Liver (tissue), 3 donors: ENCODE data around the gene TPD52L1.

Source experiments
- ATF3 ChIP-seq: IDR thresholded peaks from 2 replicates; pipeline ENCODE4 v1.6.1; 2016; ENCODE audit warnings: antibody characterized with exemption
- EGR1 ChIP-seq, 2 donors: IDR thresholded peaks; 2 replicates each; pipeline ENCODE4 v1.6.1; 2016 to 2018; ENCODE audit warnings: antibody characterized with exemption in 2 of 2, low read depth in 2 of 2
- GABPA ChIP-seq, 2 donors: IDR thresholded peaks in 1 of 2; conservative IDR thresholded peaks in 1 of 2; 2 replicates each; pipeline ENCODE4 v1.6.1; 2016; ENCODE audit warnings: antibody characterized with exemption in 2 of 2, mild to moderate bottlenecking in 1 of 2, moderate library complexity in 1 of 2
- HNF4G ChIP-seq: IDR thresholded peaks from 2 replicates; pipeline ENCODE4 v1.6.1; 2016; ENCODE audit warnings: antibody characterized with exemption
- JUND ChIP-seq, 2 donors: IDR thresholded peaks; 2 replicates each; pipeline ENCODE4 v1.6.1; 2016; ENCODE audit warnings: antibody characterized with exemption in 2 of 2
- MAX ChIP-seq: IDR thresholded peaks from 2 replicates; pipeline ENCODE4 v1.6.1; 2016; ENCODE audit warnings: antibody characterized with exemption
- RAD21 ChIP-seq, 2 donors: IDR thresholded peaks; 2 replicates each; pipeline ENCODE4 v1.6.1; 2016; ENCODE audit warnings: antibody characterized with exemption in 2 of 2, mild to moderate bottlenecking in 2 of 2
- RXRA ChIP-seq, 2 donors: IDR thresholded peaks; 2 replicates each; pipeline ENCODE4 v1.6.1; 2017 to 2018; ENCODE audit warnings: antibody characterized with exemption in 2 of 2, mild to moderate bottlenecking in 1 of 2
- SP1 ChIP-seq: IDR thresholded peaks from 2 replicates; pipeline ENCODE4 v1.6.1; 2018; ENCODE audit warnings: antibody characterized with exemption, mild to moderate bottlenecking
- TAF1 ChIP-seq: conservative IDR thresholded peaks from 2 replicates; pipeline ENCODE4 v1.6.1; 2016; ENCODE audit warnings: antibody characterized with exemption, mild to moderate bottlenecking
- YY1 ChIP-seq: IDR thresholded peaks from 2 replicates; pipeline ENCODE4 v1.6.1; 2016; ENCODE audit warnings: antibody characterized with exemption, mild to moderate bottlenecking
- TF ChIP-seq, protein P1 (sequence below): fragments of 150-350 bp; IDR thresholded peaks from 2 replicates; pipeline ENCODE4 v1.5.1; 2017; ENCODE audit warnings: improper control_type of control experiment, low read depth, low read length; ENCODE audit not compliant: missing input control
- TF ChIP-seq, protein P2 (sequence below): IDR thresholded peaks from 2 replicates; pipeline ENCODE4 v1.6.1; 2016; ENCODE audit warnings: antibody characterized with exemption, mild to moderate bottlenecking
- TF ChIP-seq, protein P3 (sequence below): IDR thresholded peaks from 2 replicates; pipeline ENCODE4 v1.6.1; 2016; ENCODE audit warnings: antibody characterized with exemption
- donor health status: healthy.
- donor health status: healthy.

DNA sequence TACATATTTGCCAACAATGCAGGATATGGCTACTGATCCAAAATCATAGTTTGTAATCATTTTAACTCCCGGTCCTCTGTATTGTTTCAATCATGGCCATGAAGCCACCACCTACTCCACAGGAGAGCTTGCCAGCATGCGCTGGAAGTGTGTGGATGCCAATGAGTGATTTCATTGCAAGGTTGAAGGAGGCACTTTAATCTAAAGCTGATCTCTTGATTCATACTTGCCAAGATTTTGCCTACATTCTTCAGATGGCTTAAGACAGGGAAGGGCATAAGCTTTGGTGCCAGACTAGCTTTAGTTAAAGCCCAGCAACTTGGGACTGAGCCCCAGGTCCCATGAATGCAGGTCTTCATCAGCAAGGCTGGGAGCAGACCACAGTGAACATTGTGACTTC, 58.8 kb downstream of the TPD52L1 start:
- TF ChIP-seq JUND (IDR thresholded peaks at IDR 0.05) (no peak), TAF1 (no peak), MAX (no peak), RXRA (IDR thresholded peaks at IDR 0.05) (no peak), RAD21 (IDR thresholded peaks at IDR 0.05) (no peak), SP1 (no peak), ATF3 (no peak), EGR1 (IDR thresholded peaks at IDR 0.05; ENCODE audit: low read depth in 2 of 2) (no peak), YY1 (no peak), GABPA (IDR thresholded peaks at IDR 0.05 in 1 of 2, conservative IDR thresholded peaks at IDR 0.05 in 1 of 2) (no peak), HNF4G (no peak)
- TF ChIP-seq, protein P1, sequence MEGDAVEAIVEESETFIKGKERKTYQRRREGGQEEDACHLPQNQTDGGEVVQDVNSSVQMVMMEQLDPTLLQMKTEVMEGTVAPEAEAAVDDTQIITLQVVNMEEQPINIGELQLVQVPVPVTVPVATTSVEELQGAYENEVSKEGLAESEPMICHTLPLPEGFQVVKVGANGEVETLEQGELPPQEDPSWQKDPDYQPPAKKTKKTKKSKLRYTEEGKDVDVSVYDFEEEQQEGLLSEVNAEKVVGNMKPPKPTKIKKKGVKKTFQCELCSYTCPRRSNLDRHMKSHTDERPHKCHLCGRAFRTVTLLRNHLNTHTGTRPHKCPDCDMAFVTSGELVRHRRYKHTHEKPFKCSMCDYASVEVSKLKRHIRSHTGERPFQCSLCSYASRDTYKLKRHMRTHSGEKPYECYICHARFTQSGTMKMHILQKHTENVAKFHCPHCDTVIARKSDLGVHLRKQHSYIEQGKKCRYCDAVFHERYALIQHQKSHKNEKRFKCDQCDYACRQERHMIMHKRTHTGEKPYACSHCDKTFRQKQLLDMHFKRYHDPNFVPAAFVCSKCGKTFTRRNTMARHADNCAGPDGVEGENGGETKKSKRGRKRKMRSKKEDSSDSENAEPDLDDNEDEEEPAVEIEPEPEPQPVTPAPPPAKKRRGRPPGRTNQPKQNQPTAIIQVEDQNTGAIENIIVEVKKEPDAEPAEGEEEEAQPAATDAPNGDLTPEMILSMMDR: no peak
- TF ChIP-seq, protein P2, sequence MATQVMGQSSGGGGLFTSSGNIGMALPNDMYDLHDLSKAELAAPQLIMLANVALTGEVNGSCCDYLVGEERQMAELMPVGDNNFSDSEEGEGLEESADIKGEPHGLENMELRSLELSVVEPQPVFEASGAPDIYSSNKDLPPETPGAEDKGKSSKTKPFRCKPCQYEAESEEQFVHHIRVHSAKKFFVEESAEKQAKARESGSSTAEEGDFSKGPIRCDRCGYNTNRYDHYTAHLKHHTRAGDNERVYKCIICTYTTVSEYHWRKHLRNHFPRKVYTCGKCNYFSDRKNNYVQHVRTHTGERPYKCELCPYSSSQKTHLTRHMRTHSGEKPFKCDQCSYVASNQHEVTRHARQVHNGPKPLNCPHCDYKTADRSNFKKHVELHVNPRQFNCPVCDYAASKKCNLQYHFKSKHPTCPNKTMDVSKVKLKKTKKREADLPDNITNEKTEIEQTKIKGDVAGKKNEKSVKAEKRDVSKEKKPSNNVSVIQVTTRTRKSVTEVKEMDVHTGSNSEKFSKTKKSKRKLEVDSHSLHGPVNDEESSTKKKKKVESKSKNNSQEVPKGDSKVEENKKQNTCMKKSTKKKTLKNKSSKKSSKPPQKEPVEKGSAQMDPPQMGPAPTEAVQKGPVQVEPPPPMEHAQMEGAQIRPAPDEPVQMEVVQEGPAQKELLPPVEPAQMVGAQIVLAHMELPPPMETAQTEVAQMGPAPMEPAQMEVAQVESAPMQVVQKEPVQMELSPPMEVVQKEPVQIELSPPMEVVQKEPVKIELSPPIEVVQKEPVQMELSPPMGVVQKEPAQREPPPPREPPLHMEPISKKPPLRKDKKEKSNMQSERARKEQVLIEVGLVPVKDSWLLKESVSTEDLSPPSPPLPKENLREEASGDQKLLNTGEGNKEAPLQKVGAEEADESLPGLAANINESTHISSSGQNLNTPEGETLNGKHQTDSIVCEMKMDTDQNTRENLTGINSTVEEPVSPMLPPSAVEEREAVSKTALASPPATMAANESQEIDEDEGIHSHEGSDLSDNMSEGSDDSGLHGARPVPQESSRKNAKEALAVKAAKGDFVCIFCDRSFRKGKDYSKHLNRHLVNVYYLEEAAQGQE: no peak
- TF ChIP-seq, protein P3, sequence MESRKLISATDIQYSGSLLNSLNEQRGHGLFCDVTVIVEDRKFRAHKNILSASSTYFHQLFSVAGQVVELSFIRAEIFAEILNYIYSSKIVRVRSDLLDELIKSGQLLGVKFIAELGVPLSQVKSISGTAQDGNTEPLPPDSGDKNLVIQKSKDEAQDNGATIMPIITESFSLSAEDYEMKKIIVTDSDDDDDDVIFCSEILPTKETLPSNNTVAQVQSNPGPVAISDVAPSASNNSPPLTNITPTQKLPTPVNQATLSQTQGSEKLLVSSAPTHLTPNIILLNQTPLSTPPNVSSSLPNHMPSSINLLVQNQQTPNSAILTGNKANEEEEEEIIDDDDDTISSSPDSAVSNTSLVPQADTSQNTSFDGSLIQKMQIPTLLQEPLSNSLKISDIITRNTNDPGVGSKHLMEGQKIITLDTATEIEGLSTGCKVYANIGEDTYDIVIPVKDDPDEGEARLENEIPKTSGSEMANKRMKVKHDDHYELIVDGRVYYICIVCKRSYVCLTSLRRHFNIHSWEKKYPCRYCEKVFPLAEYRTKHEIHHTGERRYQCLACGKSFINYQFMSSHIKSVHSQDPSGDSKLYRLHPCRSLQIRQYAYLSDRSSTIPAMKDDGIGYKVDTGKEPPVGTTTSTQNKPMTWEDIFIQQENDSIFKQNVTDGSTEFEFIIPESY: no peak
